HEK293 (cell line): ENCODE data around the gene RIPK1.
"Not testable (repeated sequence)": the region's sequence is repeated elsewhere in the genome, so short reads cannot be mapped to it uniquely, and the experiment has no call there.

Experiments used
- CTCF ChIP-seq: fragments of 450-650 bp; formaldehyde crosslinking; IDR thresholded peaks from 2 replicates; pipeline ENCODE4 v1.5.1; 2016; ENCODE audit warnings: missing biosample characterization, missing genetic modification characterization
- HOXA7 ChIP-seq: sonication (generic); formaldehyde crosslinking; IDR thresholded peaks from 2 replicates; pipeline ENCODE4 v1.8.1; 2022; ENCODE audit warnings: missing genetic modification reagents, borderline replicate concordance
- PATZ1 ChIP-seq: fragments of 450-650 bp; formaldehyde crosslinking; IDR thresholded peaks from 2 replicates; pipeline ENCODE4 v1.5.1; 2016; ENCODE audit warnings: missing biosample characterization, missing genetic modification characterization
- ZBTB11 ChIP-seq: fragments of 450-650 bp; formaldehyde crosslinking; conservative IDR thresholded peaks from 2 replicates; pipeline ENCODE4 v1.5.1; 2016; ENCODE audit warnings: low read depth, missing biosample characterization, missing genetic modification characterization
- ZFP41 ChIP-seq: fragments of 450-650 bp; formaldehyde crosslinking; IDR thresholded peaks from 2 replicates; pipeline ENCODE4 v1.5.1; 2016; ENCODE audit warnings: missing biosample characterization, missing genetic modification characterization, borderline replicate concordance
- ZNF10 ChIP-seq: fragments of 450-650 bp; formaldehyde crosslinking; IDR thresholded peaks from 2 replicates; pipeline ENCODE4 v1.5.1; 2017; ENCODE audit warnings: missing biosample characterization, missing genetic modification characterization
- ZNF530 ChIP-seq: fragments of 450-650 bp; formaldehyde crosslinking; IDR thresholded peaks from 2 replicates; pipeline ENCODE4 v1.5.1; 2016; ENCODE audit warnings: low read depth, missing biosample characterization, missing genetic modification characterization
- ZNF76 ChIP-seq: fragments of 450-650 bp; formaldehyde crosslinking; IDR thresholded peaks from 2 replicates; pipeline ENCODE4; 2016; ENCODE audit warnings: low read depth, missing biosample characterization, missing genetic modification characterization, borderline replicate concordance
- ZNF777 ChIP-seq: fragments of 450-650 bp; formaldehyde crosslinking; IDR thresholded peaks from 2 replicates; pipeline ENCODE4 v1.5.1; 2017; ENCODE audit warnings: missing biosample characterization, missing genetic modification characterization, borderline replicate concordance
- TF ChIP-seq, protein P1 (sequence below): fragments of 450-650 bp; formaldehyde crosslinking; IDR thresholded peaks from 2 replicates; pipeline ENCODE4 v1.5.1; 2016; ENCODE audit warnings: missing biosample characterization, missing genetic modification characterization

DNA sequence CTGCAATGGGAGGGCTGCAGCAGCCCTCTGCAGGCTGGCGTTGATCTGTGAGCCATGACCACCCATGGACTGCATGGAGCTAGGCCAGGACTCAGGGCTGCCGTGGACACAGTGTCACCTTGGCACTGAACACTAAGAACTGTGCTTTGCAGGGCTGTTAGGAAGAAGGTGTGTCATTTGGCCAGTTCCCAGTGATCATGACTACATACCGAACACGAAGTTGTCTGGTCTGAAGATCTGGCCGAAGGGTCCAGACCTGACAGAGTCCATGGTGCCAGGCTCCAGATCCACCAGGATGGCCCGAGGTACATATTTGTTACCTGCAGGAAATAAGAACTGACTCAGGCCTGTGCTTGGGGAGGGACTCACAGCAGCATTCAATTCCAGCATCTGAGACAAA, 87.1 kb downstream of the RIPK1 start:
- not testable (repeated sequence) for TF ChIP-seq CTCF (tag by site-specific recombination); ZNF76; HOXA7 (CRISPR knock-in tag); ZFP41 (tag by site-specific recombination); ZNF530 (tag by site-specific recombination); ZNF10 (tag by site-specific recombination); PATZ1; ZNF777 (tag by site-specific recombination); ZBTB11 (tag by site-specific recombination)
- TF ChIP-seq, protein P1, sequence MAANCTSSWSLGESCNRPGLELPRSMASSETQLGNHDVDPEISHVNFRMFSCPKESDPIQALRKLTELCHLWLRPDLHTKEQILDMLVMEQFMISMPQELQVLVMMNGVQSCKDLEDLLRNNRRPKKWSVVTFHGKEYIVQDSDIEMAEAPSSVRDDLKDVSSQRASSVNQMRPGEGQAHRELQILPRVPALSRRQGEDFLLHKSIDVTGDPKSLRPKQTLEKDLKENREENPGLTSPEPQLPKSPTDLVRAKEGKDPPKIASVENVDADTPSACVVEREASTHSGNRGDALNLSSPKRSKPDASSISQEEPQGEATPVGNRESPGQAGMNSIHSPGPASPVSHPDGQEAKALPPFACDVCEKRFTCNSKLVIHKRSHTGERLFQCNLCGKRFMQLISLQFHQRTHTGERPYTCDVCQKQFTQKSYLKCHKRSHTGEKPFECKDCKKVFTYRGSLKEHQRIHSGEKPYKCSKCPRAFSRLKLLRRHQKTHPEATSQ (tag by site-specific recombination) = not testable (repeated sequence)
